Trophoblast cell (in vitro differentiated cells and primary cell): ENCODE data around the gene PTPRN2.

Source experiments
- DNase-seq, 2 donors: peaks; one replicate each; pipeline ENCODE4 v3.0.0-alpha.2; 2016
- H2AFZ ChIP-seq: 2 replicates; pipeline ENCODE4 v1.6.1; 2013; ENCODE audit warnings: low read length, moderate library complexity, mild to moderate bottlenecking; ENCODE audit not compliant: insufficient read depth, poor library complexity
- H2AK5ac ChIP-seq: 2 replicates; pipeline ENCODE4 v1.6.1; 2013; ENCODE audit warnings: mild to moderate bottlenecking, low read length
- H2BK120ac ChIP-seq: 2 replicates; pipeline ENCODE4 v1.6.1; 2013; ENCODE audit warnings: low read length, mild to moderate bottlenecking, moderate library complexity; ENCODE audit not compliant: insufficient read depth, poor library complexity
- H2BK12ac ChIP-seq: 2 replicates; pipeline ENCODE4 v1.6.1; 2013; ENCODE audit warnings: mild to moderate bottlenecking, low read length, moderate library complexity
- H2BK5ac ChIP-seq: 2 replicates; pipeline ENCODE4 v1.6.1; 2013; ENCODE audit warnings: low read length, low read depth, moderate library complexity, mild to moderate bottlenecking; ENCODE audit not compliant: poor library complexity
- H3K14ac ChIP-seq: 2 replicates; pipeline ENCODE4 v1.6.1; 2013; ENCODE audit warnings: mild to moderate bottlenecking, low read length
- H3K18ac ChIP-seq: 2 replicates; pipeline ENCODE4 v1.6.1; 2013; ENCODE audit warnings: mild to moderate bottlenecking, low read length
- H3K23ac ChIP-seq: 2 replicates; pipeline ENCODE4 v1.6.1; 2013; ENCODE audit warnings: low read length
- H3K27ac ChIP-seq: 2 replicates; pipeline ENCODE4 v1.5.1; 2013; ENCODE audit warnings: low read depth, mild to moderate bottlenecking, inconsistent platforms, low read length, moderate library complexity
- H3K27me3 ChIP-seq: 2 replicates; pipeline ENCODE4 v1.6.1; 2013; ENCODE audit warnings: inconsistent platforms, mild to moderate bottlenecking, low read length, moderate library complexity; ENCODE audit not compliant: insufficient read depth
- H3K36me3 ChIP-seq, 2 experiments: 1 replicate in 1 of 2; 2 replicates in 1 of 2; pipeline ENCODE4 v1.6.1; 2013; ENCODE audit warnings: low read length in 2 of 2, mild to moderate bottlenecking in 2 of 2, moderate library complexity in 1 of 2; ENCODE audit not compliant: insufficient read depth in 2 of 2, control insufficient read depth in 1 of 2
- H3K4ac ChIP-seq: 2 replicates; pipeline ENCODE4 v1.6.1; 2013; ENCODE audit warnings: low read depth, mild to moderate bottlenecking, low read length, moderate library complexity
- H3K4me1 ChIP-seq, 2 experiments: 1 replicate in 1 of 2; 2 replicates in 1 of 2; pipeline ENCODE4 v1.6.1; 2013; ENCODE audit warnings: low read length in 2 of 2, mild to moderate bottlenecking in 2 of 2, moderate library complexity in 1 of 2; ENCODE audit not compliant: insufficient read depth in 2 of 2, control insufficient read depth in 1 of 2
- H3K4me2 ChIP-seq: 2 replicates; pipeline ENCODE4 v1.6.1; 2013; ENCODE audit warnings: inconsistent platforms, mild to moderate bottlenecking, low read length, moderate library complexity
- H3K4me3 ChIP-seq: 2 replicates; pipeline ENCODE4 v1.5.1; 2013; ENCODE audit warnings: mild to moderate bottlenecking, low read depth, low read length, inconsistent platforms
- H3K79me1 ChIP-seq: one replicate; pipeline ENCODE4 v1.6.1; 2013; ENCODE audit warnings: low read length
- H3K79me2 ChIP-seq: 2 replicates; pipeline ENCODE4 v1.6.1; 2013; ENCODE audit warnings: low read length, mild to moderate bottlenecking; ENCODE audit not compliant: control insufficient read depth, insufficient read depth, poor library complexity
- H3K9ac ChIP-seq: 2 replicates; pipeline ENCODE4 v1.6.1; 2013; ENCODE audit warnings: mild to moderate bottlenecking, low read length
- H3K9me3 ChIP-seq: 2 replicates; pipeline ENCODE4 v1.6.1; 2013; ENCODE audit warnings: low read depth, mild to moderate bottlenecking, control low read depth, inconsistent platforms, low read length; ENCODE audit not compliant: insufficient read depth
- H4K12ac ChIP-seq: 2 replicates; pipeline ENCODE4 v1.6.1; 2013; ENCODE audit warnings: low read depth, mild to moderate bottlenecking, low read length, moderate library complexity
- H4K8ac ChIP-seq: 2 replicates; pipeline ENCODE4 v1.6.1; 2013; ENCODE audit warnings: low read depth, mild to moderate bottlenecking, low read length, moderate library complexity
- H4K91ac ChIP-seq: one replicate; pipeline ENCODE4 v1.6.1; 2013; ENCODE audit warnings: low read depth, mild to moderate bottlenecking, low read length, moderate library complexity
- WGBS: extraction: QIAGEN DNeasy Blood & Tissue Kit; methylation state at CpG from one replicate; pipeline ENCODE4 v1.1.7; 2013; ENCODE audit warnings: missing lambda C conversion rate; ENCODE audit not compliant: insufficient read length, insufficient coverage; ENCODE audit errors: extremely low coverage; 5-methylcytosine and 5-hydroxymethylcytosine counted together

PTPRN2 gene

GRCh38 chr7:157758468-157759245 lies 829.0 kb downstream of the PTPRN2 start:
- Histone ChIP-seq H3K27ac (no peak overlapping the region), H3K4me1 (no peaks in the 10 kb centered on the region), H2AK5ac (no peak overlapping the region), H3K14ac (no peak overlapping the region), H3K9ac (no peak overlapping the region), H3K79me1 (no peaks in the 10 kb centered on the region), H2BK5ac (no peak overlapping the region), H4K12ac (no peak overlapping the region), H3K36me3 (no peaks in the 10 kb centered on the region), H4K91ac (no peak overlapping the region), H3K23ac (no peak overlapping the region), H2BK120ac (no peak overlapping the region), H2AFZ (no peak overlapping the region), H3K18ac (no peak overlapping the region), H3K4me3 (no peak overlapping the region), H3K27me3 (no peaks in the 10 kb centered on the region), H3K4ac (no peak overlapping the region), H3K4me2 (no peak overlapping the region), H2BK12ac (no peak overlapping the region), H3K79me2 (no peaks in the 10 kb centered on the region), H4K8ac (no peak overlapping the region), H3K9me3 (peaks cover 9% of the 10 kb centered on the region)
- WGBS, result no CpG with 5 or more reads among the region's 36 CpGs
- no peak for DNase-seq

- no peaks in the 10 kb centered on the region for H3K27me3 ChIP-seq
- WGBS, result no CpG with 5 or more reads among the region's 48 CpGs
- H3K4me2 ChIP-seq, result no peak overlapping the region
- no peak overlapping the region for H2BK12ac ChIP-seq
- no peaks in the 10 kb centered on the region for H3K79me2 ChIP-seq
- H3K79me1 ChIP-seq, result no peaks in the 10 kb centered on the region
- H3K9ac ChIP-seq, result no peak overlapping the region
- no peak overlapping the region for H3K27ac ChIP-seq
- no peak overlapping the region for H2BK120ac ChIP-seq
- no peak overlapping the region for H3K23ac ChIP-seq
- no peak overlapping the region for H4K91ac ChIP-seq
- no peak overlapping the region for H3K4me3 ChIP-seq
- no peak overlapping the region for H3K14ac ChIP-seq
- H2BK5ac ChIP-seq, result no peak overlapping the region
- no peak overlapping the region for H3K18ac ChIP-seq
- H3K4ac ChIP-seq, result no peak overlapping the region
- no peaks in the 10 kb centered on the region for H3K4me1 ChIP-seq
- H3K36me3 ChIP-seq, result no peaks in the 10 kb centered on the region
- DNase-seq, result no peak
- H2AK5ac ChIP-seq, result no peak overlapping the region
- H3K9me3 ChIP-seq, result peaks cover 2% of the 10 kb centered on the region
- no peak overlapping the region for H4K8ac ChIP-seq
- no peak overlapping the region for H4K12ac ChIP-seq
- H2AFZ ChIP-seq, result no peak overlapping the region
These were observed 829.7 kb downstream of the PTPRN2 start for GRCh38 chr7:157757776-157758467.

GRCh38 chr7:157757211-157757610 lies 830.4 kb downstream of the PTPRN2 start:
- Histone ChIP-seq H2AK5ac (no peak overlapping the region), H2BK12ac (no peak overlapping the region), H3K4ac (no peak overlapping the region), H4K12ac (no peak overlapping the region), H3K79me1 (no peaks in the 10 kb centered on the region), H3K14ac (no peak overlapping the region), H2BK5ac (no peak overlapping the region), H2BK120ac (no peak overlapping the region), H4K8ac (no peak overlapping the region), H3K79me2 (no peaks in the 10 kb centered on the region), H2AFZ (no peak overlapping the region), H4K91ac (no peak overlapping the region), H3K18ac (no peak overlapping the region), H3K4me2 (no peak overlapping the region), H3K36me3 (no peaks in the 10 kb centered on the region), H3K9ac (no peak overlapping the region), H3K4me3 (no peak overlapping the region), H3K27ac (no peak overlapping the region), H3K4me1 (no peaks in the 10 kb centered on the region), H3K23ac (no peak overlapping the region), H3K9me3 (no peaks in the 10 kb centered on the region), H3K27me3 (no peaks in the 10 kb centered on the region)
- no peak for DNase-seq
- no CpG with 5 or more reads among the region's 21 CpGs for WGBS

- Histone ChIP-seq H3K4me3 (no peak overlapping the region), H3K18ac (no peak overlapping the region), H4K12ac (no peak overlapping the region), H3K27me3 (no peaks in the 10 kb centered on the region), H2BK5ac (no peak overlapping the region), H3K4me2 (no peak overlapping the region), H4K8ac (no peak overlapping the region), H2BK120ac (no peak overlapping the region), H3K9me3 (no peaks in the 10 kb centered on the region), H3K79me2 (no peaks in the 10 kb centered on the region), H2BK12ac (no peak overlapping the region), H3K79me1 (no peaks in the 10 kb centered on the region), H3K14ac (no peak overlapping the region), H3K4ac (no peak overlapping the region), H2AFZ (no peak overlapping the region), H3K4me1 (no peaks in the 10 kb centered on the region), H2AK5ac (no peak overlapping the region), H4K91ac (no peak overlapping the region), H3K23ac (no peak overlapping the region), H3K27ac (no peak overlapping the region), H3K36me3 (no peaks in the 10 kb centered on the region), H3K9ac (no peak overlapping the region)
- DNase-seq, result no peak
- no CpG with 5 or more reads among the region's 7 CpGs for WGBS
These were observed 831.9 kb downstream of the PTPRN2 start for GRCh38 chr7:157755741-157756140.
